ENCODE data around the gene C2orf66.

The C2orf66 gene

GRCh38 chr2:196801674-196802261, 7.4 kb downstream of the C2orf66 start:
- TF ChIP-seq FOXP2 (optimal IDR thresholded peaks at IDR 0.05; ENCODE audit: borderline replicate concordance, extremely low read depth, extremely low read length, insufficient read depth) (no peak), SIN3A (IDR thresholded peaks at IDR 0.05; ENCODE audit: borderline replicate concordance, insufficient read depth, low read length) (no peak), POLR2AphosphoS5 (IDR thresholded peaks at IDR 0.05; ENCODE audit: low read depth, low read length) (no peak), REST (IDR thresholded peaks at IDR 0.05; ENCODE audit: insufficient read depth in 1 of 2, low read depth in 2 of 2, low read length in 2 of 2) (no peak), TAF1 (IDR thresholded peaks at IDR 0.05; ENCODE audit: borderline replicate concordance, insufficient read depth, low read length) (no peak)

GRCh38 chr2:196798980-196799379, 10.2 kb downstream of the C2orf66 start:
- TF ChIP-seq SIN3A (IDR thresholded peaks at IDR 0.05; ENCODE audit: borderline replicate concordance, insufficient read depth, low read length) (no peak), POLR2AphosphoS5 (IDR thresholded peaks at IDR 0.05; ENCODE audit: low read depth, low read length) (no peak), REST (IDR thresholded peaks at IDR 0.05; ENCODE audit: insufficient read depth in 1 of 2, low read depth in 2 of 2, low read length in 2 of 2) (no peak), FOXP2 (optimal IDR thresholded peaks at IDR 0.05; ENCODE audit: borderline replicate concordance, extremely low read depth, extremely low read length, insufficient read depth) (no peak), TAF1 (IDR thresholded peaks at IDR 0.05; ENCODE audit: borderline replicate concordance, insufficient read depth, low read length) (no peak)

GRCh38 chr2:196792865-196793264, 16.3 kb downstream of the C2orf66 start:
- TF ChIP-seq TAF1 (IDR thresholded peaks at IDR 0.05; ENCODE audit: borderline replicate concordance, insufficient read depth, low read length): no peak
- TF ChIP-seq POLR2AphosphoS5 (IDR thresholded peaks at IDR 0.05; ENCODE audit: low read depth, low read length): no peak
- TF ChIP-seq SIN3A (IDR thresholded peaks at IDR 0.05; ENCODE audit: borderline replicate concordance, insufficient read depth, low read length): no peak
- TF ChIP-seq REST (IDR thresholded peaks at IDR 0.05; ENCODE audit: insufficient read depth in 1 of 2, low read depth in 2 of 2, low read length in 2 of 2): no peak
- TF ChIP-seq FOXP2 (optimal IDR thresholded peaks at IDR 0.05; ENCODE audit: borderline replicate concordance, extremely low read depth, extremely low read length, insufficient read depth): no peak

- TF ChIP-seq TAF1 (IDR thresholded peaks at IDR 0.05; ENCODE audit: borderline replicate concordance, insufficient read depth, low read length): no peak
- no peak for TF ChIP-seq FOXP2 (optimal IDR thresholded peaks at IDR 0.05; ENCODE audit: borderline replicate concordance, extremely low read depth, extremely low read length, insufficient read depth)
These were observed 25.6 kb downstream of the C2orf66 start for GRCh38 chr2:196783431-196784094.

- TF ChIP-seq TAF1 (IDR thresholded peaks at IDR 0.05; ENCODE audit: borderline replicate concordance, insufficient read depth, low read length) (no peak), SIN3A (IDR thresholded peaks at IDR 0.05; ENCODE audit: borderline replicate concordance, insufficient read depth, low read length) (no peak), REST (IDR thresholded peaks at IDR 0.05; ENCODE audit: insufficient read depth in 1 of 2, low read depth in 2 of 2, low read length in 2 of 2) (no peak)
These were observed 42.1 kb downstream of the C2orf66 start for GRCh38 chr2:196767101-196767500.
